Left lung (tissue), 10 donors: ENCODE results near the gene NRAP. TPM values are rescaled to one million over a fixed set of nuclear protein-coding genes. Genes with fewer than 3 reads are reported as not detected.
"Not testable (repeated sequence)": the region's sequence is repeated elsewhere in the genome, so short reads cannot be mapped to it uniquely, and the experiment has no call there.

ENCODE experiments used
- ATAC-seq: fragments of 200-7000 bp; cut with Tn5 transposase; one replicate; pipeline ENCODE4 v1.9.1; 2020; ENCODE audit warnings: moderate library complexity
- DNase-seq, 4 donors: peaks; one replicate each; pipeline ENCODE4 v3.0.0-alpha.2; 2013 to 2020
- H3K27ac ChIP-seq, 2 donors: fragments of 200-600 bp; sonication (generic) in 1 of 2; one replicate each; pipeline versions ENCODE4 v1.5.0 to v1.8.0; 2020 to 2021
- H3K27me3 ChIP-seq, 2 donors: fragments of 200-600 bp; sonication (generic) in 1 of 2; one replicate each; pipeline versions ENCODE4 v1.5.0 to v1.8.0; 2020 to 2021
- H3K36me3 ChIP-seq, 2 donors: fragments of 200-600 bp; sonication (generic) in 1 of 2; one replicate each; pipeline versions ENCODE4 v1.5.0 to v1.8.0; 2020 to 2021
- H3K4me1 ChIP-seq, 2 donors: fragments of 200-600 bp; one replicate each; pipeline ENCODE4 v1.8.0; 2021
- H3K4me3 ChIP-seq, 2 donors: fragments of 200-600 bp; sonication (generic) in 1 of 2; one replicate each; pipeline versions ENCODE4 v1.5.0 to v1.8.0; 2020 to 2021; ENCODE audit warnings: mild to moderate bottlenecking in 1 of 2
- H3K9me3 ChIP-seq, 2 donors: fragments of 200-600 bp; sonication (generic) in 1 of 2; one replicate each; pipeline versions ENCODE4 v1.5.0 to v1.8.0; 2020 to 2021
- intact Hi-C, 2 donors: fragments of 100-400 bp; cut with DNase I; formaldehyde crosslinking; loops; one replicate each; pipeline versions ENCODE4 v1.11.2 to v1.14.2; 2022
- polyA plus RNA-seq, 6 donors: library from polyadenylated mRNA; unstranded; fragments of 120-200 nt; gene quantifications; one replicate each; pipeline ENCODE4 v1.2.1, GENCODE V29; 2013; ENCODE audit not compliant: insufficient read length in 6 of 6
- total RNA-seq, 2 donors: library from RNA; stranded (reverse); fragmentation: NEBNext Ultra II Directional; extraction: Animal tissue kit (Norgen Biotek cat#: 25700); gene quantifications; one replicate each; pipeline ENCODE4 v1.2.1, GENCODE V29; 2021
- TF ChIP-seq, protein P1 (sequence below), 2 donors: fragments of 200-600 bp; sonication (generic) in 1 of 2; IDR thresholded peaks; one replicate each; pipeline versions ENCODE4 v1.5.0 to v1.8.0; 2021; ENCODE audit warnings: antibody characterized with exemption in 2 of 2
- donor health status: DM: no; HTN: yes; CAD: no.
- donor health status: DM: no; HTN: no; CAD: no.

Gene NRAP
- total and polyA plus RNA-seq, 8 donors: 0.03 to 0.26 (median 0.07) TPM; not detected in 4

DNA sequence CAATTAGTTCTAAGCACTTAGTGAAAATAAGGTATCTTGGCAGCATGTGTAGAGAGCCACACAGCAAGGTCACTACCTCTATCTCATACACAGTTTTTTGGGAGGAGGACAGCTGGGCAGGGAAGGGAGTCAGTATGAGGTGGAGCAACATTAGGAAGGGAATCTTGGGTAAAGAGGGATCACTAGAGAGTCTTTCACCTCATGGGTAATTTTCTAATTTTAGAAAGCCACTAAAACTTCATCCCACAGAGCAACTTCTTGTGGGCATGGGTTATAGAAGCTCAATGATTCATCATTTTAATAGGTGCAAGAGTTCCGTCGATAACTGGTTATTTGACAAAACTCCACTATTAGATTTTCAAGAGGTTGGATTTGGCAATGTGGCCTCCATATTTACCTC is 2.5 kb downstream of the NRAP start:
- Histone ChIP-seq H3K36me3 (no peaks in the 10 kb centered on the region), H3K4me3 (no peak overlapping the region), H3K9me3 (no peaks in the 10 kb centered on the region), H3K27ac (no peak overlapping the region), H3K4me1 (no peaks in the 10 kb centered on the region), H3K27me3 (no peaks in the 10 kb centered on the region)
- intact Hi-C loops: no loop called here
- ATAC-seq (no peak), DNase-seq (no peak)
- TF ChIP-seq, protein P1, sequence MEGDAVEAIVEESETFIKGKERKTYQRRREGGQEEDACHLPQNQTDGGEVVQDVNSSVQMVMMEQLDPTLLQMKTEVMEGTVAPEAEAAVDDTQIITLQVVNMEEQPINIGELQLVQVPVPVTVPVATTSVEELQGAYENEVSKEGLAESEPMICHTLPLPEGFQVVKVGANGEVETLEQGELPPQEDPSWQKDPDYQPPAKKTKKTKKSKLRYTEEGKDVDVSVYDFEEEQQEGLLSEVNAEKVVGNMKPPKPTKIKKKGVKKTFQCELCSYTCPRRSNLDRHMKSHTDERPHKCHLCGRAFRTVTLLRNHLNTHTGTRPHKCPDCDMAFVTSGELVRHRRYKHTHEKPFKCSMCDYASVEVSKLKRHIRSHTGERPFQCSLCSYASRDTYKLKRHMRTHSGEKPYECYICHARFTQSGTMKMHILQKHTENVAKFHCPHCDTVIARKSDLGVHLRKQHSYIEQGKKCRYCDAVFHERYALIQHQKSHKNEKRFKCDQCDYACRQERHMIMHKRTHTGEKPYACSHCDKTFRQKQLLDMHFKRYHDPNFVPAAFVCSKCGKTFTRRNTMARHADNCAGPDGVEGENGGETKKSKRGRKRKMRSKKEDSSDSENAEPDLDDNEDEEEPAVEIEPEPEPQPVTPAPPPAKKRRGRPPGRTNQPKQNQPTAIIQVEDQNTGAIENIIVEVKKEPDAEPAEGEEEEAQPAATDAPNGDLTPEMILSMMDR (IDR thresholded peaks at IDR 0.05): no peak

DNA sequence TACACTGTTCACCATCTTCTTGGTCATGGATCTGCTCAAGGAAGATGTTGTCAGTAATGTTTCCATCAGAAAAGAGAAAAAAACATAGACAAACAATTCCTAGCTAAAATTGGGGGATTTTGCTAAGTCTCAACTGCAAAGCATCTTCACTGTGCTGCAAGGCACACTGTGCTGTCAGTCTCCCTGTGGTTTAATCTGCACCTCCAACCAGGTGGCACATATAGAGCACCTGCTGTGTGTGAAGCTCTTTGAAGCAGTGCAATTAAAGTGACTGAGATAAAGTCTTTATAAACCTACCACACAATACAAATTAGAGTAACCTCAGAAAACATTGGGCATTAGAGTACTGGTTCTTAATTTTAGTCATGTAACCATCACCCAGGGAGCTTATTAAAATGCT is 6.3 kb downstream of the NRAP start:
- TF ChIP-seq, protein P1 (IDR thresholded peaks at IDR 0.05): no peak
- ATAC-seq (no peak), DNase-seq (no peak)
- H3K4me3 ChIP-seq: no peak overlapping the region
- no peaks in the 10 kb centered on the region for H3K36me3 ChIP-seq
- peaks cover 0 to 3% of the 10 kb centered on the region in 2 donors for H3K27me3 ChIP-seq
- no peaks in the 10 kb centered on the region for H3K4me1 ChIP-seq
- no peaks in the 10 kb centered on the region for H3K9me3 ChIP-seq
- H3K27ac ChIP-seq: no peak overlapping the region
- intact Hi-C loops: no loop called here

DNA sequence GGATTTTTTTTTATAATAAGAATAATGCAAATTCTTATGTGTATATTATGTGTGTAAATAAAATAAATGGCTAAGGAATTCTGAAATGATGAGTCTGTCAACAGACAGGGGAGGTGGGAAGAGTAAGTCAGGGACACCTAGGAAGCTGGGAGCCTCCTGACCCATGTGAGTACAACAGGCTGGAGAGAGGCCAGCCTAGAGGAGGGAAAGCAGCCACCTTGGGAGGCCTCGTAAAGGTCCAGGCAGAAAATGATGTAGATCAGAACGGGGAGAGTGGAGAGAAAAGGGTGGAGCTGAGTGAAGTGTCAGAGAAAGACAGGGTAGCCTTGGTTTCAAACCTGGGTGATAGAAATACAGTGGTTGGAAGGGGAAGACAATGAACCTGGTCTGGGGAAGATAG is 6.9 kb downstream of the NRAP start:
- TF ChIP-seq, protein P1 (IDR thresholded peaks at IDR 0.05): no peak
- Histone ChIP-seq H3K36me3 (no peaks in the 10 kb centered on the region), H3K4me1 (no peaks in the 10 kb centered on the region), H3K27ac (no peak overlapping the region), H3K27me3 (peaks cover 0 to 3% of the 10 kb centered on the region in 2 donors), H3K9me3 (no peaks in the 10 kb centered on the region), H3K4me3 (no peak overlapping the region)
- DNase-seq: no peak
- no peak for ATAC-seq
- intact Hi-C loops: no loop called here

DNA sequence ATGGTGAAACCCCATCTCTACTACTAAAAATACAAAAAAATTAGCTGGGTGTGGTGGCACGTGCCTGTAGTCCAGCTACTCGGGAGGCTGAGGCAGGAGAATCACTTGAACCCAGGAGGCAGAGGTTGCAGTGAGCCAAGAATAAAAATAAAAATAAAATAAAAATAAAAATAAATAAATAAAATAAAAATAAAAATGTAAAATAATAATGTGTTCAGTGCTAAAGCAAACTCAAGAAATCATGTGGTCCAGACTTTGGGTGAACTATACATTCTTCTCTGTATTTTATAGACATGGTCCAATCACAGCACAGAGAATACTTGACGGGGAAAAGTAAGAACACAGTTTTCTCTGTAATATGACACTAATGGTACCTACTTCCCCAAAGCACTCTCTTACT is 11.4 kb downstream of the NRAP start:
- H3K4me1 ChIP-seq, H3K9me3 ChIP-seq, DNase-seq, intact Hi-C loops, H3K4me3 ChIP-seq, H3K27ac ChIP-seq, ATAC-seq, H3K36me3 ChIP-seq, H3K27me3 ChIP-seq: not testable (repeated sequence)

DNA sequence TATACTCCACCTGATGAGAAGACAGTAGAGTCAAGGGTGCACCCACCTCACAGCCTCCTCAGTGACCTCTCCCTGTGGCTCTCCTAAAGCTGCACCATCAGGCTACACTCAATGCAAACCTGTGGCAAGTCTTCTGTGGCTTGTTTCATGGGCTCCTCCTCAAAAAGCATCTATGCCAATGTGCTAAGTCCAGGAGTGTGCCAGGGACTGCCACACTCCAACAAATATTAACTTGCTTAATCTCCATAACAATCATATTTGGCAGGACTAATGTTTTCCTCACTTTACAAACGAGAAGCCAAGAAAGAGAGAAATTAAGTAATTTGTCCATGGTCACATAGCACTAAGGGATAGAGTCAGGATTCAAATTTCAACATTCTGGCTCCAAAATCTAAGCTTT is 11.9 kb downstream of the NRAP start:
- H3K36me3 ChIP-seq: no peaks in the 10 kb centered on the region
- TF ChIP-seq, protein P1 (IDR thresholded peaks at IDR 0.05): no peak
- H3K4me3 ChIP-seq: no peak overlapping the region
- ATAC-seq: no peak
- DNase-seq: no peak
- H3K27ac ChIP-seq: no peak overlapping the region
- peaks cover 0 to 3% of the 10 kb centered on the region in 2 donors for H3K27me3 ChIP-seq
- intact Hi-C loops: no loop called here
- no peaks in the 10 kb centered on the region for H3K9me3 ChIP-seq
- H3K4me1 ChIP-seq: no peaks in the 10 kb centered on the region

DNA sequence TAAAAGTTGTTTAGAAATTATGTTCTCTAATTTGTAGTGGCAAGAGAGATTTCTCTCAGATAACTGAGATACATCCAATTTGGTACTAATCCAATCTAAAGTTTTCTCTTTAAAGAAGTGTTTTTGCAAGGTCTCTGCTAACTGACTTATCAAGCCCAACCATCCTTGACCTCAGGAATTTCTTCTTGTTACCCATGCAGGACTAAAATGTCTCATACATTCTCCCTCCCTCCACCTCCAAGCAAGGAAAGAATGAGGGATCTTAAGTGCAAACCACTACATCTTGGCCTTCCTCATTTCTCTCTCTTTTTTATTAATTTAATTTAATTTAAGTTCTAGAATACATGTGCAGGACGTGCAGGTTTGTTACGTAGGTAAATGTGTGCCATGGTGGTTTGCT is 12.8 kb downstream of the NRAP start:
- ATAC-seq (no peak), DNase-seq (no peak)
- Histone ChIP-seq H3K27me3 (peaks cover 0 to 3% of the 10 kb centered on the region in 2 donors), H3K4me3 (no peak overlapping the region), H3K36me3 (no peaks in the 10 kb centered on the region), H3K9me3 (no peaks in the 10 kb centered on the region), H3K27ac (no peak overlapping the region), H3K4me1 (no peaks in the 10 kb centered on the region)
- intact Hi-C loops: no loop called here
- TF ChIP-seq, protein P1 (IDR thresholded peaks at IDR 0.05): no peak
